ENCODE measurements around the gene ADRB2. TPM values are rescaled to one million over a fixed set of nuclear protein-coding genes. Genes with fewer than 3 reads are reported as not detected.

Gene ADRB2
- total and polyA plus RNA-seq, 12 donors = 0.18 to 2.2 (median 0.87) TPM

DNA sequence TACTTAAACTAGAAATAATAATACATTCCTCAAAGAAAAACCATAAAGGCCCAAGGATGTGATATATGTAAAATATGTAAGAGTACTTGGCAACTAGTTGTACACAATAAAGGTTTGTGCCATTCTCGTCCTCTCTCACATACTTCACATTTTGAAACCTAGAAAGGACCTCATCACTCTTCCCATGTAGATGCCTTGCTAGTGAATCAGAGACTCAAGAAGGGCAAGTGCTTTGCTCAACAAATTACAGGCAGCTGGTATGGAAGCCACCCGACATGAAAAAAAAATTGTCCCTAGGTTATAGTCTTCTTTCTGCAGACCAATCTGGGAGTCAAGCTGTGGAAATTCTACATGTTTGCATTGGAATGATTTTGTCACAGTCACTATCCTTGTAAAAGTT is 31.7 kb downstream of the ADRB2 start:
- Histone ChIP-seq H3K27me3 (no peaks in the 10 kb centered on the region), H3K4me1 (replicated peaks in 1 of 2) (no peaks in the 10 kb centered on the region), H3K36me3 (replicated peaks in 1 of 2) (no peaks in the 10 kb centered on the region), H3K4me3 (no peak overlapping the region), H3K27ac (no peak overlapping the region), H3K9me3 (replicated peaks in 1 of 3) (no peaks in the 10 kb centered on the region)
- TF ChIP-seq, protein P1, sequence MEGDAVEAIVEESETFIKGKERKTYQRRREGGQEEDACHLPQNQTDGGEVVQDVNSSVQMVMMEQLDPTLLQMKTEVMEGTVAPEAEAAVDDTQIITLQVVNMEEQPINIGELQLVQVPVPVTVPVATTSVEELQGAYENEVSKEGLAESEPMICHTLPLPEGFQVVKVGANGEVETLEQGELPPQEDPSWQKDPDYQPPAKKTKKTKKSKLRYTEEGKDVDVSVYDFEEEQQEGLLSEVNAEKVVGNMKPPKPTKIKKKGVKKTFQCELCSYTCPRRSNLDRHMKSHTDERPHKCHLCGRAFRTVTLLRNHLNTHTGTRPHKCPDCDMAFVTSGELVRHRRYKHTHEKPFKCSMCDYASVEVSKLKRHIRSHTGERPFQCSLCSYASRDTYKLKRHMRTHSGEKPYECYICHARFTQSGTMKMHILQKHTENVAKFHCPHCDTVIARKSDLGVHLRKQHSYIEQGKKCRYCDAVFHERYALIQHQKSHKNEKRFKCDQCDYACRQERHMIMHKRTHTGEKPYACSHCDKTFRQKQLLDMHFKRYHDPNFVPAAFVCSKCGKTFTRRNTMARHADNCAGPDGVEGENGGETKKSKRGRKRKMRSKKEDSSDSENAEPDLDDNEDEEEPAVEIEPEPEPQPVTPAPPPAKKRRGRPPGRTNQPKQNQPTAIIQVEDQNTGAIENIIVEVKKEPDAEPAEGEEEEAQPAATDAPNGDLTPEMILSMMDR (IDR thresholded peaks at IDR 0.05) = no peak
- no peak for TF ChIP-seq POLR2A (IDR thresholded peaks at IDR 0.05)
- DNase-seq = no peak
- 68 to 86% (median 78%) methylated on average over 2 of the region's 2 CpGs for WGBS, 4 donors
- intact Hi-C loops (cut with DNase I) = no loop called here

DNA sequence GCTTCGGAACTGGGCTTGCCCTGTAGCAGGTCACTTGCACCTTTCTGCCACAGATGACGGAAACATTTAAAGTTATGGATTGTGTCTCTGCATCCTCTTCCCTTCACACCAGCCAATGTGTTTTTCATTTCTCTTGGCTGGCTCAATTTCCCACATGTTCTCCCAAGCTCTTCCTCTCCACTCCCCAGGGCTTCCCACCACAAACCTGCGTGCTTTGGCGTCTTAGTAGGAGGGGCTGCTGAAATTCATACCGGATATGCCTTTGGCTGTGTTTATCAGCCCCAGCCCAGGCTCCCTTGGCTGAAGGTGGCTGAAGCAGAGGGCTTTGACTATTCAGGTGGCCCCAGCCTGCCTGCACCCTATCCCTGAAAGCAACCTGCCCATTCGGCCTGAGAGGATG is 32.1 kb downstream of the ADRB2 start:
- Histone ChIP-seq H3K4me1 (replicated peaks in 1 of 2) (no peaks in the 10 kb centered on the region), H3K27me3 (no peaks in the 10 kb centered on the region), H3K36me3 (replicated peaks in 1 of 2) (no peaks in the 10 kb centered on the region), H3K4me3 (no peak overlapping the region), H3K27ac (no peak overlapping the region), H3K9me3 (replicated peaks in 1 of 3) (no peaks in the 10 kb centered on the region)
- no peak for DNase-seq
- 65 to 81% (median 73%) methylated on average over 6 of the region's 6 CpGs for WGBS, 4 donors
- no peak for TF ChIP-seq POLR2A (IDR thresholded peaks at IDR 0.05)
- TF ChIP-seq, protein P1 (IDR thresholded peaks at IDR 0.05) = no peak
- intact Hi-C loops (cut with DNase I) = no loop called here

DNA sequence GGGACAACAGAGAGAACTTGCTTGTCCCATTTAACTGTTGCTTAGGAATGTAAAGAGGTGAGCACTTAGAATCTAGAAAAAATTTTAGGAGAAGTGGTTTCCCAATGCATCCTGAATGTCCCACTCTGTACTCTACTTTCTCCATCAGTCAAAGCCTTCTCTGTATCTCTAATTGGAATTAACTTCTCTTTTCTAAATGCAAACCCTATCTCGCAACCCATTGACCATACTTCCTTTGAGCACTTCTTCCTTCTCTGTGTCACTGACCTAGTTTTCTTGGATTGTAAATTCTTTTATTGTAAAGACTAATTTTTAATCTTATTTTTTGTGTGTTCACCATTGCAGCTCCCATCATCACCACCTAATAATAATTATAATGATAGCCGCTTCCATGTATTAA is 33.3 kb downstream of the ADRB2 start:
- Histone ChIP-seq H3K4me1 (replicated peaks in 1 of 2) (no peaks in the 10 kb centered on the region), H3K4me3 (no peak overlapping the region), H3K27me3 (no peaks in the 10 kb centered on the region), H3K36me3 (replicated peaks in 1 of 2) (no peaks in the 10 kb centered on the region), H3K27ac (no peak overlapping the region), H3K9me3 (replicated peaks in 1 of 3) (no peaks in the 10 kb centered on the region)
- no peak for DNase-seq
- 83 to 94% (median 88%) methylated on average over 2 of the region's 2 CpGs for WGBS, 4 donors
- TF ChIP-seq, protein P1 (IDR thresholded peaks at IDR 0.05) = no peak
- TF ChIP-seq POLR2A (IDR thresholded peaks at IDR 0.05) = no peak
- intact Hi-C loops (cut with DNase I) = no loop called here

DNA sequence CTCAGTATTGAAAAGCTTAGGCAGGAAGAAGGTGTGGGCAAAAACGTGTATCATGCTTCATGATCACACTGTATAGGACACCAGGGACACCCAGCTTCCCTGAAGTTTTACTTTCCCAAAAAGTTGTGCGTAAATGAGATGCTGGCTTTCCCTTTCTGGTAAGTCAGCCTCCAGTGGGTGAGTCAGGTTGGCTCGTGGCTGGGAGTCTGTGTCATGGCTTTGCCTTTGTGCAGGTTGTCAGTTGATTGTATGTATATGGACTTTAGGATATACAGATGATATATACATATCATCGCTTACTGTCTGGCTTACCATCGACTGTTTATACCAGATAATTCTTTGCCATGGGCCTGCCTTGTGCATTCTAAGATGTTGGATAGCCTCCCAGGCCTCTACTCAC is 34.2 kb downstream of the ADRB2 start:
- H3K4me1 ChIP-seq (replicated peaks in 1 of 2) = no peaks in the 10 kb centered on the region

More for the DNA sequence above, 34.2 kb downstream of the ADRB2 start:
- H3K36me3 ChIP-seq (replicated peaks in 1 of 2) = no peaks in the 10 kb centered on the region
- no peak overlapping the region for H3K4me3 ChIP-seq
- no peaks in the 10 kb centered on the region for H3K27me3 ChIP-seq
- TF ChIP-seq, protein P1 (IDR thresholded peaks at IDR 0.05) = no peak
- no peak for TF ChIP-seq POLR2A (IDR thresholded peaks at IDR 0.05)
- no peaks in the 10 kb centered on the region for H3K9me3 ChIP-seq (replicated peaks in 1 of 3)
- intact Hi-C loops (cut with DNase I) = no loop called here
- DNase-seq = no peak
- no peak overlapping the region for H3K27ac ChIP-seq
- WGBS, 4 donors = 51 to 81% (median 64%) methylated on average over 5 of the region's 5 CpGs
